Naive B cell (primary cell): ENCODE results near the gene ACAN. TPM values are rescaled to one million over a fixed set of nuclear protein-coding genes. Genes with fewer than 3 reads are reported as not detected.
A peak's percentile ranks its signal among the peaks of the same experiment; 100 is the strongest.

Experiments used
- ATAC-seq, 2 donors: fragments of 150-1000 bp; cut with Tn5 transposase; 2 replicates each; pipeline ENCODE4 v1.10.0; 2021; ENCODE audit warnings: low read depth in 2 of 2, mild to moderate bottlenecking in 2 of 2, moderate library complexity in 2 of 2
- DNase-seq: peaks from one replicate; pipeline ENCODE4 v3.0.0; 2022
- H3K27ac Mint-ChIP-seq, 6 donors: one replicate each; pipeline ENCODE4 v1.8.0; 2020 to 2022; ENCODE audit warnings: mild to moderate bottlenecking in 6 of 6, mixed read lengths in 6 of 6, moderate library complexity in 5 of 6, inconsistent platforms in 2 of 6
- H3K27me3 Mint-ChIP-seq, 3 donors: one replicate each; pipeline ENCODE4 v1.8.0; 2021 to 2022; ENCODE audit warnings: mixed read lengths in 3 of 3, mild to moderate bottlenecking in 1 of 3
- H3K36me3 Mint-ChIP-seq, 2 donors: one replicate each; pipeline ENCODE4 v1.8.0; 2020 to 2022; ENCODE audit warnings: mixed read lengths in 2 of 2, inconsistent platforms in 1 of 2, mild to moderate bottlenecking in 1 of 2
- H3K4me1 Mint-ChIP-seq, 3 donors: one replicate each; pipeline ENCODE4 v1.8.0; 2020 to 2022; ENCODE audit warnings: mixed read lengths in 3 of 3, inconsistent platforms in 1 of 3, mild to moderate bottlenecking in 1 of 3, moderate library complexity in 1 of 3
- H3K4me3 Mint-ChIP-seq, 8 donors: one replicate each; pipeline ENCODE4 v1.8.0; 2020 to 2022; ENCODE audit warnings: mild to moderate bottlenecking in 8 of 8, mixed read lengths in 8 of 8, moderate library complexity in 8 of 8, inconsistent platforms in 2 of 8
- H3K9me3 Mint-ChIP-seq, 7 donors: one replicate each; pipeline ENCODE4 v1.8.0; 2020 to 2022; ENCODE audit warnings: mixed read lengths in 7 of 7, mild to moderate bottlenecking in 5 of 7, inconsistent platforms in 2 of 7, moderate library complexity in 1 of 7
- polyA plus RNA-seq, 6 donors: library from polyadenylated mRNA; unstranded; fragments of 300-500 nt; fragmentation: Illumina TruSeq; gene quantifications; one replicate each; pipeline ENCODE4 v1.2.3, GENCODE V29; 2021; ENCODE audit warnings: low read depth in 6 of 6

ACAN gene
- polyA plus RNA-seq, 6 donors from 2014 or later = 0.17 TPM; not detected in 5

DNA sequence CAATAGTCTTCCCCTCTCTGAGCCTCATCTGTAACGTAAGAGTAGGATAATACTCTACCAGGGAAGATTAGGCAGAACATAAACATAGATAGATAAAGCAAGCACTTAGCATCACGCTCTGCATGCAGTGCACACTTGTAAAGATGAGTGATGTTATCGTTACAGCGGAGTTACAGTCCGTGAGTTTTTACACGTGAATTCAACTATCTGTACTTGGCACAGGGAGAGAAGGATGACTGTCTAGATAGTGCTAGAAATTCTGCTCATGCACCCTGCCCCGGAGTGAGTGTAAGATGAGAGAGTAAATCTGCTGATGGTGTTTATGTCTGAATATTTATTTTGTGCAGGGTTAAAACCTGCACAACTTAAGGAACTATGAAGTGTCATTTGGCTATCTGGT lies 56.3 kb downstream of the ACAN start:
- Mint-ChIP-seq H3K27ac (peak overlapping the region in 1 of 6 donors; percentile 38), H3K4me3 (no peak overlapping the region)

DNA sequence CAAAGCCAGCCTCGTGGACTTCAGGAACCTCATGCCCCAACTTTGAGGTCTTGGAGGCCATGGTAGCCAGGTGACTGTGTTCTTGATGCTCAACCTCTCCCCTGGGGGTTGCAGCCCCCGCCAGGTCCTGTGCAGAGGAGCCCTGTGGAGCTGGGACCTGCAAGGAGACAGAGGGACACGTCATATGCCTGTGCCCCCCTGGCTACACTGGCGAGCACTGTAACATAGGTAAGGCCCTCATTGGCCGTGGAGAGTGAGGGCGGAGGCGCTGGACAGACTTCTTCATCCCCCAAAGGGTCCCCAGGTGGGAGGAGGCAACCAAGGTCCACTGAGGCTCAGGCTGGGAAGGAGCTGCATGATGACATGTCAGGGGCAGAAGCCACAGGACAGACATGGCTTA lies 57.0 kb downstream of the ACAN start:
- Mint-ChIP-seq H3K4me3 (no peak overlapping the region), H3K27ac (no peak overlapping the region), H3K4me1 (no peaks in the 10 kb centered on the region), H3K36me3 (no peaks in the 10 kb centered on the region), H3K27me3 (peaks cover 7 to 23% (median 7%) of the 10 kb centered on the region in 3 donors), H3K9me3 (peaks cover 0 to 3% (median 0%) of the 10 kb centered on the region in 7 donors)
- ATAC-seq (no peak), DNase-seq (no peak)

More for the DNA sequence above, 56.3 kb downstream of the ACAN start:
- Mint-ChIP-seq H3K9me3 (peaks cover 1 to 6% (median 3%) of the 10 kb centered on the region in 7 donors), H3K27me3 (peaks cover 6 to 23% (median 7%) of the 10 kb centered on the region in 3 donors), H3K36me3 (peaks cover 0 to 5% of the 10 kb centered on the region in 2 donors), H3K4me1 (no peaks in the 10 kb centered on the region)
- DNase-seq (no peak), ATAC-seq (no peak)

DNA sequence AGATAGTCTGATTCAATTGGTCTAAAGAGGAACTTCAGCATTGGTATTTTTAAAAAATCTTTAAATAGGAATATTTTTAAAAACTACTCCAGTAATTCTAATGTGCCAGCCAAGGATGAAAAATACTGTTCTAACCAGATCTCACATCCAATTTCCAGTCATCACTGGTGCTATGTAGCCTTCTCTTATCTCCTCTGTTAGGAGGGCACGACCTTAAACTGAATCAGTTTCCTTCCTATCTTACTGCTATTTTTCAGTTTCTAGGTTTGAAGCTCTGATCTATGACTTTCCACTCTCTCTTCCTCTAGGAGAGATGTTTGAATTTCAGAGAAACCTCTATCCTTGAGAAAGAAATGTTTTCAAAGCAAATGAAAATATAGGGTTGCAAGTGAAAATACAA lies 60.2 kb downstream of the ACAN start:
- H3K4me3 Mint-ChIP-seq = no peak overlapping the region
- no peak overlapping the region for H3K27ac Mint-ChIP-seq
- H3K36me3 Mint-ChIP-seq = no peaks in the 10 kb centered on the region
- peaks cover 7 to 25% (median 10%) of the 10 kb centered on the region in 3 donors for H3K27me3 Mint-ChIP-seq
- H3K4me1 Mint-ChIP-seq = no peaks in the 10 kb centered on the region
- ATAC-seq = no peak
- no peaks in the 10 kb centered on the region for H3K9me3 Mint-ChIP-seq
- DNase-seq = no peak

DNA sequence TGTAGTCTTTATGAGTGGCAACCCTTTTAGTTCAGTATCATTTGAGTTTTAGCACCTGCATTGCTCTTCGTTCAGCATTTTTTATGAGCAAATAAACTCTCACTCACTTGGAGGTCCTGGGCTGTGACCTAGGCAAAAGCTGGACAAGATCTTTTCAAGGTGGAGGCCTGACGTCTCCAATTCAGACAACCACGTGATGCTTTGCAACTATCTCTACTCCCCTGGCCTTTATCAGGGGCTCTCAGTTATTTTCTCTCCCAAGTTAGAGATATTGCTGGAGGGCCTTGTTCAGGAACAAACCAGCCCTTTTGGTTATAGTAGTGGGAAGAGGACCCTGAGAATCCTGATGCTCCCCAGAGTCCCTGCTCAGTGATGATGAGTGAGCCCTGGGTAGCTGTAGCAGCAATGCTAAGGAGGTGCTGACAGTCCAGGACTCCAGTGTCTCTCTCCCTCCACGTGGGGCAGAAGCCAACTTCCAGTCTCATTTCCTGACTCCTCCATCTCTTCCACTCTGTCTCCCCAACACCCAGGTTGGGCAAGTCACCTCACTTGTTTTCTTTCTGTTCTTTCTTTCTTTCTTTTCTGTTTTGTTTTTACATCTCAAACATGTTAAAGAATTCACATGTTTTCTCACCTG lies 61.7 kb downstream of the ACAN start:
- H3K27ac Mint-ChIP-seq = no peak overlapping the region
- no peaks in the 10 kb centered on the region for H3K36me3 Mint-ChIP-seq
- H3K27me3 Mint-ChIP-seq = peaks cover 4 to 11% (median 4%) of the 10 kb centered on the region in 3 donors
- no peaks in the 10 kb centered on the region for H3K4me1 Mint-ChIP-seq
- DNase-seq (no peak), ATAC-seq (no peak)
- H3K4me3 Mint-ChIP-seq = no peak overlapping the region
- H3K9me3 Mint-ChIP-seq = no peaks in the 10 kb centered on the region

DNA sequence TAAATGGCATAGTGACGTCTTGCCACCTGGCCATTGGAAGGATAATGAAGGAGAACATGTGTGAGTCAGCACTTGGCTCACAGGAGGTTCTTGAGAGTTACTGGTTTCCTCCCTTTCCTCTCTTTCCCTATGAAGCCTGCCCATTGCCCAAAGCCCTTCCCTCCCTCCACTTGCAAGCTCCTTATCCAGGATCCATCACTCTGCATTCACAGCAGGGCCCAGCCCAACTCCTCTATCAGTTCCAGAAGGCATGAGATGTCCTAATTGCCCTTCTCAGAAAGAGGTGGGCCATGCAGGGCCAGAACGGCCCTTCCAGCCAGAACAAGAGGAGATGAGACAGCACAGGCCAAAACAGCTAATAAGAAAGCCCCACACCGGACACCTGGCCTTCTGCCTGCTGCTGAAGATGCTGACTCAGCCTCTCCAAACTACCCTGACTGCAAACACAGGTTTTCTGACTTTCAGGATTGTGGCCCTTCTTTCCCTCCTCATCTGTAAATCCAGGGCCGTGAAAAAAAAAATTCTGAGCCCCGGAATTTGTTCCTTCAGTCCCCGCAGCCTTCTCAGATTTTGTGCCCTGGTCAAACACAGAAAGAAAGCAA lies 62.4 kb downstream of the ACAN start:
- H3K4me3 Mint-ChIP-seq = no peak overlapping the region
- H3K9me3 Mint-ChIP-seq = no peaks in the 10 kb centered on the region
- no peak for DNase-seq
- H3K4me1 Mint-ChIP-seq = no peaks in the 10 kb centered on the region
- H3K36me3 Mint-ChIP-seq = no peaks in the 10 kb centered on the region
- peaks cover 4 to 8% (median 6%) of the 10 kb centered on the region in 3 donors for H3K27me3 Mint-ChIP-seq
- H3K27ac Mint-ChIP-seq = peak overlapping the region in 1 of 6 donors; percentile 10
- no peak for ATAC-seq

DNA sequence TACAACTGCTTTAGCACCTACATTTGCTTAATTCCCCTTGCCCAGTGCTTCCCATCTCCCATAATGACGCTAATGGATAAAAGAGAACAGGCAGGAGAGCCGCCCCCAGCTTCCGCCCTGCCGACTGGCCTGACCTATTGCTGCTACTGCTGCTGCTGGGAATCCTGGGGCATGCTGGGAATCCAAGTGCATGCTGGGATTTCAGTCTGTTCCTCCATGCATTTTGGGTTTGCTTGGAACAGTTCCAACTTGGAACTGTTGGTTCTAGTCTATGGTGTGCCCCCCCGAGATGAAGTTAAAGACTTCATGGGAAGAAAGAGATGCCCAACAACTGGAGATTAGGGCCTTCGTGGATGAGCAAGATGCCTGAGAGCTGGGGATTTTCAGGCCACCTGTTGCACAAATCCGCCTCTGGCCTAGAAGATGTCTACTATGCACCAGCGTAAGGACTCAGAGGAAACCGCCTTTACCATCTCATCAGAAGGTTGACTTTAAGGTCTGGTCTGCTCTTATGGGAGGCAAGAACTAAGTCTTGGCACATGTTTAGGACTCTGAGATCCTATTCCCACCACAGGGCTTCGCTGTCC lies 63.2 kb downstream of the ACAN start:
- Mint-ChIP-seq H3K27ac (no peak overlapping the region), H3K27me3 (peaks cover 4 to 12% (median 8%) of the 10 kb centered on the region in 3 donors), H3K4me3 (no peak overlapping the region), H3K9me3 (no peaks in the 10 kb centered on the region), H3K4me1 (no peaks in the 10 kb centered on the region), H3K36me3 (no peaks in the 10 kb centered on the region)
- ATAC-seq (no peak), DNase-seq (no peak)

DNA sequence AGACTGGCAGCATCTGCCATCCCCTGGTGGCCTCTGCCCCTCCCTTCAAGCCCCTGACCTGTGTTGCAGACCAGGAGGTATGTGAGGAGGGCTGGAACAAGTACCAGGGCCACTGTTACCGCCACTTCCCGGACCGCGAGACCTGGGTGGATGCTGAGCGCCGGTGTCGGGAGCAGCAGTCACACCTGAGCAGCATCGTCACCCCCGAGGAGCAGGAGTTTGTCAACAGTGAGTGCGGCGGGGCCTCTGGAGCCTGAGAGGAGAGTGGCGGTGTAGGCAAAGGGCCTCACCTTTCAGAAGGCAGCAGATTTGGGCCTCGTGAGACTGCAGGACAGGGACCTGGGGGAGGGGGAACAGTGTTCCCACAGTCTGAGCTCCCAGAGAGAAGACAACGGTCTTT lies 68.1 kb downstream of the ACAN start:
- H3K27me3 Mint-ChIP-seq = peaks cover 0 to 26% (median 26%) of the 10 kb centered on the region in 3 donors
- peaks cover 0 to 7% of the 10 kb centered on the region in 2 donors for H3K36me3 Mint-ChIP-seq
- DNase-seq = no peak
- no peaks in the 10 kb centered on the region for H3K4me1 Mint-ChIP-seq
- H3K27ac Mint-ChIP-seq = no peak overlapping the region
- H3K4me3 Mint-ChIP-seq = no peak overlapping the region
- ATAC-seq = no peak
- no peaks in the 10 kb centered on the region for H3K9me3 Mint-ChIP-seq

DNA sequence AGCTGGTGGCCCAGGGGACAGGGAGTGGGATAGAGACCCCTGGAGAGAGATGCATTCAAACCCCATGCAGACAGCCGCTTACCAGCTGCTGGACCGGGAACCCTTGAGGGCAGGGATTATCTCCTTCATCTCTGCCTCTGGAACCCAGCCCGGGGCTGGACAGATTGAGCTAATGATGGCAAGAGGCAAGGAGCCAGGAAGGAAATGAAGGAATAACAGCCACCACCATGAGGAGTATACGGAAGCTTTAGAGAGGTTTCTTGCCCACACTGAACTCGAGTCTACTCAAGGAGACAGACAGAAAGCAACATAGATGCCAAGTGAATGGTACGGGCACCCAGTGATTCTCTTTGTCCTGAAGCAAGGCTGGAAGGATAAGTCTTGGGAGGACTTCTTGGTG lies 68.9 kb downstream of the ACAN start:
- no peak for ATAC-seq
- H3K27ac Mint-ChIP-seq = no peak overlapping the region
- H3K9me3 Mint-ChIP-seq = no peaks in the 10 kb centered on the region
- DNase-seq = no peak
- H3K4me1 Mint-ChIP-seq = no peaks in the 10 kb centered on the region
- H3K4me3 Mint-ChIP-seq = no peak overlapping the region
- H3K36me3 Mint-ChIP-seq = peaks cover 0 to 15% of the 10 kb centered on the region in 2 donors
- peaks cover 0 to 26% (median 23%) of the 10 kb centered on the region in 3 donors for H3K27me3 Mint-ChIP-seq

DNA sequence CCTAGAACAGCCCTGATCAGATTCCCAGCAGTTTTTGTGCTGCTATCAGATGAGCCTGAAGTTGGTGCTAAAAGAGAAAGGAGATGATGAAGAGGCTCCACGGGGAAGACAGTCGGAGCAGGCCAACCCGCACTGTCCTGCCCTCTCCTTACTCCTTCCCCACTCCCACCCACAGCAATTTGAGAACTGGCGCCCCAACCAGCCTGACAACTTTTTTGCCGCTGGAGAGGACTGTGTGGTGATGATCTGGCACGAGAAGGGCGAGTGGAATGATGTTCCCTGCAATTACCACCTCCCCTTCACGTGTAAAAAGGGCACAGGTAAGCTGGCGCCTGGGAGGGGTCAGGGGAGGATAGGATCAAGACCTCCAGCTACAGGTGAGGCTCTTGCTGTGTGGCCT lies 69.5 kb downstream of the ACAN start:
- DNase-seq (no peak), ATAC-seq (no peak)
- Mint-ChIP-seq H3K4me1 (no peaks in the 10 kb centered on the region), H3K36me3 (peaks cover 0 to 15% of the 10 kb centered on the region in 2 donors), H3K4me3 (no peak overlapping the region), H3K27me3 (peaks cover 0 to 26% (median 23%) of the 10 kb centered on the region in 3 donors), H3K9me3 (no peaks in the 10 kb centered on the region), H3K27ac (peak overlapping the region in 1 of 6 donors; percentile 38)

DNA sequence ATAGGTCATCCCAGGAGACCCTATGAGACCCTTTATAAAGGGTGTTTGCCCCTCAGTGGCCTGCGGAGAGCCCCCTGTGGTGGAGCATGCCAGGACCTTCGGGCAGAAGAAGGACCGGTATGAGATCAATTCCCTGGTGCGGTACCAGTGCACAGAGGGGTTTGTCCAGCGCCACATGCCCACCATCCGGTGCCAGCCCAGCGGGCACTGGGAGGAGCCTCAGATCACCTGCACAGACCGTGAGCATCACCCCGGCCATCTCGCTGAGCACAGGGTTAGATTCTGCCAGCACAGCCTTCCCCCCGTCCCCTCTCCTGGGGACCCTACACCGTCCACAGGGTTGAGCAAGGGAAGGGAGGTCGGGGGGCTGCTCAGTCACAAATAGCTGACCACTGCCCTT lies 70.5 kb downstream of the ACAN start:
- no peak overlapping the region for H3K4me3 Mint-ChIP-seq
- ATAC-seq (no peak), DNase-seq (no peak)
- H3K4me1 Mint-ChIP-seq = no peaks in the 10 kb centered on the region
- no peak overlapping the region for H3K27ac Mint-ChIP-seq
- peaks cover 0 to 15% of the 10 kb centered on the region in 2 donors for H3K36me3 Mint-ChIP-seq
- peaks cover 0 to 26% (median 23%) of the 10 kb centered on the region in 3 donors for H3K27me3 Mint-ChIP-seq
- H3K9me3 Mint-ChIP-seq = no peaks in the 10 kb centered on the region

DNA sequence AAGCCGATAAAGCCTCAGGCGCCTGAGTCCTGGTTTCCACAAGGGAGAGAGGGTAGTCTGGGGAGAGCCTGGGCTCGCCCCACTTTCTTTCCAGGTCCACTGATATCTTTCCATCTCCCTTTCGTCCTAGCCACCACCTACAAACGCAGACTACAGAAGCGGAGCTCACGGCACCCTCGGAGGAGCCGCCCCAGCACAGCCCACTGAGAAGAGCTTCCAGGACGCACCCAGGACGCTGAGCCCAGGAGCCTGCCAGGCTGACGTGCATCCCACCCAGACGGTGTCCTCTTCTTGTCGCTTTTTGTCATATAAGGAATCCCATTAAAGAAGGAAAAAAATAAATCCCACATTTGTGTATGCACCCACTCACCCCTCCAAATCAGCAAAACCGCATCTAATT lies 71.0 kb downstream of the ACAN start:
- DNase-seq (no peak), ATAC-seq (no peak)
- Mint-ChIP-seq H3K4me1 (no peaks in the 10 kb centered on the region), H3K27me3 (peaks cover 0 to 26% (median 23%) of the 10 kb centered on the region in 3 donors), H3K36me3 (peaks cover 0 to 15% of the 10 kb centered on the region in 2 donors), H3K9me3 (no peaks in the 10 kb centered on the region), H3K4me3 (no peak overlapping the region), H3K27ac (no peak overlapping the region)

DNA sequence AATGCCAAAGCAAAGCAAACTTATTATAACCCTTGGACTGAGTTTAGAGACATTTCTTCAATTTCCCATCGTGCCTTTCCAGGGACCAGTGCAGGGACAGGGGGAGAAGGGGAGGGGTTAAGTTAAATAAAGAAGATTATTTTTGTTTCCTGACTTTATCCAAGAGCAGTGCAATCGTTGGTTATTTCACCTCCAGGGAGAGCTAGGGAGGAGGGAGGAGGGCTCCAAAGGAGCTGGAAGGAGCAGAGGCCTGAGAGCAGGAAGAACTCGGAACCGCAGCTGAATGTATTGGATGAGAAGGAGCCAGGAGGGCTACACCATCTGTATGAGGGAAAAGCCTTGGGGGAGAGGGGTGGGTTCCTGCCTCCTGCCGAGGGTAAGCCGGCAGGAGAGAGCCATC lies 71.4 kb downstream of the ACAN start:
- H3K4me1 Mint-ChIP-seq = no peaks in the 10 kb centered on the region

DNA sequence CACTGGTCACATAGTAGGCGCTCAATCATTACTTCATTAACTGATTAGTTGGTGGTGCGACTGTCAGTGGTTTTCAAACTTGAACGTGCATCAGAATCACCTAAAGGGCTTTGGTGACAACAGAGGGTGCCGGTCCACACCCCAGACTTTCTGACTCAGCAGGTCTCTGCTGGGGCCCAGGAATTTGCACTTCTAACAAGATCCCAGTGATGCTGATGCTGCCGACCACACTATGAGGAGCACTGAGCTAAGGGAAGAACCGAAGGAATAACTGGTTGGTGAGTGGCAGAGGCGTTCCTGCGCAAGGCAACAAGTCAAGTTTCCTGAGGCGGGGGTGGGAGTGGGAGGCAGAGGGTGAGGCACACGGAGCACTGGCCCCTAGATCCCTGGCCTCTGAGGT lies 73.3 kb downstream of the ACAN start:
- Mint-ChIP-seq H3K36me3 (peaks cover 0 to 15% of the 10 kb centered on the region in 2 donors), H3K9me3 (no peaks in the 10 kb centered on the region), H3K4me3 (no peak overlapping the region), H3K27me3 (peaks cover 0 to 18% (median 17%) of the 10 kb centered on the region in 3 donors), H3K4me1 (peaks cover 0 to 3% (median 0%) of the 10 kb centered on the region in 3 donors), H3K27ac (no peak overlapping the region)
- no peak for ATAC-seq
- no peak for DNase-seq

More for the DNA sequence above, 71.4 kb downstream of the ACAN start:
- DNase-seq (no peak), ATAC-seq (no peak)
- peaks cover 0 to 25% (median 23%) of the 10 kb centered on the region in 3 donors for H3K27me3 Mint-ChIP-seq
- no peak overlapping the region for H3K4me3 Mint-ChIP-seq
- H3K27ac Mint-ChIP-seq = no peak overlapping the region
- peaks cover 0 to 15% of the 10 kb centered on the region in 2 donors for H3K36me3 Mint-ChIP-seq
- no peaks in the 10 kb centered on the region for H3K9me3 Mint-ChIP-seq

DNA sequence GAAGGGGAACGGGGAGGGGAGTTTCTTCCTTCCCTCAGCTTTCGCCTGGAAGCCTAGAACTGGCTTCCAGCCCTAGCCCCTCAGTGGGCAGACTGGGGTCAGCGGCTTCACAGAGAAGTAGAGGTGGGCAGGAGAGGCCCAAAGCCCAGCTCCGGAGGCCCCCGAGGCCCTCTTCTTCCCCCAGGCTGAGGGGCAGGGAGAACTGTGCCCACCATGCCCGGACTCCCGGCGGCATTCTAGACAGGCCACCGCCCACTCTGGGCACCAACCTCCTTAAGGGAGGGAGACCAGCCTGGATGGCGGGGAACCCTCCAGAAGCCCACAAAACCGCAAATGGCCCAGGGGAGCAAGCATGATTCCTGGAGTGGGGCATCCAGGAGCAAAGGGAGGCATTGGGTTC lies 74.2 kb downstream of the ACAN start:
- no peak for DNase-seq
- H3K9me3 Mint-ChIP-seq = no peaks in the 10 kb centered on the region
- no peak overlapping the region for H3K27ac Mint-ChIP-seq
- H3K4me1 Mint-ChIP-seq = peaks cover 0 to 3% (median 0%) of the 10 kb centered on the region in 3 donors
- ATAC-seq = no peak
- H3K4me3 Mint-ChIP-seq = no peak overlapping the region
- peaks cover 0 to 15% of the 10 kb centered on the region in 2 donors for H3K36me3 Mint-ChIP-seq
- H3K27me3 Mint-ChIP-seq = peaks cover 0 to 11% (median 11%) of the 10 kb centered on the region in 3 donors
